ENCODE measurements around the gene TRIM29.

- TF ChIP-seq CTCF (IDR thresholded peaks at IDR 0.05; ENCODE audit: low read depth, low read length, poor library complexity, severe bottlenecking) (no peak), EZH2phosphoT487 (IDR thresholded peaks at IDR 0.05; ENCODE audit: borderline replicate concordance, low read length) (no peak)
Measured at GRCh38 chr11:120125509-120125908, 12.4 kb downstream of the TRIM29 start.

All from DOHH2 (cell line).